Panc1 (cell line): ENCODE results near the gene ARHGEF17. TPM values are rescaled to one million over a fixed set of nuclear protein-coding genes. Genes with fewer than 3 reads are reported as not detected.

Source experiments
- ATAC-seq: fragments of 200-7000 bp; cut with Tn5 transposase; 2 replicates; pipeline ENCODE4 v1.9.1; 2020; ENCODE audit warnings: mild to moderate bottlenecking, moderate library complexity
- BruUV-seq: library from RNA; stranded (reverse); fragments of 400-500 nt; replicated peaks from 2 replicates; lab custom pipeline; 2021; lab: Mats Ljungman, UMichigan
- CTCF ChIA-PET: fragments of 300-600 bp; sonication (Branson Sonifier 250); formaldehyde crosslinking; loops from one replicate; lab custom pipeline; 2022; ENCODE audit warnings: antibody characterized with exemption; lab: Charles Lee
- POLR2A ChIA-PET: fragments of 300-600 bp; sonication (Branson Sonifier 250); formaldehyde crosslinking; loops from one replicate; lab custom pipeline; 2022; ENCODE audit warnings: antibody characterized with exemption; lab: Charles Lee
- DNase-seq: peaks from one replicate; pipeline ENCODE4 v3.0.0-alpha.2; 2010; ENCODE audit warnings: low read depth, low spot score
- H3K27ac ChIP-seq: 2 replicates; pipeline ENCODE4 v1.5.1; 2011; ENCODE audit warnings: mild to moderate bottlenecking, low read length, inconsistent platforms
- H3K27me3 ChIP-seq: fragments of 200-500 bp; sonication (Bioruptor generic); 2 replicates; pipeline ENCODE4 v1.6.0; 2014; ENCODE audit warnings: low read length, inconsistent platforms; ENCODE audit not compliant: control insufficient read depth, insufficient read depth
- H3K36me3 ChIP-seq: fragments of 200-500 bp; sonication (Bioruptor generic); 2 replicates; pipeline ENCODE4 v1.5.1; 2014; ENCODE audit warnings: inconsistent platforms, mild to moderate bottlenecking, low read length, moderate library complexity; ENCODE audit not compliant: control insufficient read depth, insufficient read depth
- H3K4me1 ChIP-seq: 2 replicates; pipeline ENCODE4 v1.5.1; 2011; ENCODE audit warnings: inconsistent platforms, mild to moderate bottlenecking, low read length, moderate library complexity; ENCODE audit not compliant: control insufficient read depth, insufficient read depth
- H3K4me3 ChIP-seq, 2 experiments: 2 replicates each; pipeline ENCODE4 v1.5.1; 2011 to 2012; ENCODE audit warnings: low read depth in 2 of 2, low read length in 2 of 2, mild to moderate bottlenecking in 2 of 2, inconsistent platforms in 1 of 2, moderate library complexity in 1 of 2
- H3K9me3 ChIP-seq: fragments of 200-500 bp; sonication (Bioruptor generic); 2 replicates; pipeline ENCODE4 v1.5.1; 2014; ENCODE audit warnings: low read depth, mild to moderate bottlenecking, inconsistent platforms, low read length, moderate library complexity; ENCODE audit not compliant: control insufficient read depth, insufficient read depth
- POLR2AphosphoS5 ChIP-seq: IDR thresholded peaks from 2 replicates; pipeline ENCODE4 v1.6.1; 2012; ENCODE audit warnings: mild to moderate bottlenecking, low read depth, low read length, moderate library complexity
- SIN3A ChIP-seq: IDR thresholded peaks from 2 replicates; pipeline ENCODE4 v1.6.1; 2012; ENCODE audit warnings: low read depth, mild to moderate bottlenecking, low read length, moderate library complexity, borderline replicate concordance; ENCODE audit not compliant: insufficient read depth
- TCF7L2 ChIP-seq: IDR thresholded peaks from 2 replicates; pipeline ENCODE4 v1.6.1; 2011; ENCODE audit warnings: mild to moderate bottlenecking, low read depth, low read length, inconsistent platforms
- in situ Hi-C: cut with HindIII; loops from 2 replicates; pipeline ENCODE4 v1.10.0; 2016; ENCODE audit warnings: low sequenced_read_pairs, low pct_unique_long_range_greater_than_20kb
- intact Hi-C: fragments of 100-400 bp; cut with micrococcal nuclease; formaldehyde crosslinking; loops from one replicate; pipeline ENCODE4 v1.10.0; 2022; ENCODE audit not compliant: unreplicated experiment
- total RNA-seq: library from RNA; stranded (reverse); gene quantifications from one replicate; pipeline ENCODE4 v1.2.1, GENCODE V29; 2021; ENCODE audit not compliant: unreplicated experiment
- TF ChIP-seq, protein P1 (sequence below), 2 experiments: IDR thresholded peaks; 2 replicates each; pipeline ENCODE4 v1.6.1; 2011 to 2012; ENCODE audit warnings: low read depth in 2 of 2, control low read depth in 1 of 2, low read length in 1 of 2, mild to moderate bottlenecking in 1 of 2, moderate library complexity in 1 of 2; ENCODE audit not compliant: insufficient read depth in 1 of 2
- TF ChIP-seq, protein P2 (sequence below): fragments of 450-650 bp; IDR thresholded peaks from 2 replicates; pipeline ENCODE4 v1.5.1; 2017; ENCODE audit warnings: mild to moderate bottlenecking

ARHGEF17 gene
- total RNA-seq, 1 experiment from 2014 or later = 43.2 TPM

DNA sequence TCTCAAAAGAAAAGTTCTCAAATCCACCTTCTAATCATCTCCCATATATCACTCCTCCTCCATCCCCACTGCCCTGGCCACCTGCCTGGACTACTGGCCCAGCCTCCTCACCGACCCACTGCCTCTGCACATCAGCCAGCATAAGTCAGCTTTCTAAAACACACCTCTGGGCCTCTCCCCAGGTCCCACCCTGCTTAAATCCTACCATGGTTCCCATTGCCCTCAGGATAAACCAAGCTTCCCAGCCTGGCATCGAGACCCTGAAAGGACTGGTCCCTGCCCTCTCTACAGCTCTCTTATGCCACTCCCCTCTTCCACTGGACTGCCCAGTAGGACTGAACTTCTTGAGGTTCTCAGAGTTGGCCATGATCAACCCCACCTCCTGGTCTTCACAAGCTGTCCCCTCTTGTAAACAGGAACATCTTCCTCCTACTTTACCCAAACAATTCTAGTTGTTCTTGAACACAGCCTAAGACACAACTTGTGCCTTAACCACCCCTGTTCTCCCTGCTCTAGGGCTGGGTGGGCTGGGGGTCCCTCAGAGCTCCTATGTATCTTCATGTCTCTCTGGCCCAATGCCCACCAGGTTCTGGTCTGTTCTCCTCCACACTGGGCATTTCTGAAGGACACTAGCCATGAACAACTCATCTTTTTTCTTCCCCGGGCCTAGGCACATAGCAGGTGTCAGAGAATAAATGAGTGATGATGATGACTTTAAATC lies 48.5 kb upstream of the ARHGEF17 start:
- in situ Hi-C loops = no loop called here
- Histone ChIP-seq H3K4me3 (no peak overlapping the region), H3K36me3 (no peaks in the 10 kb centered on the region), H3K27me3 (no peaks in the 10 kb centered on the region), H3K4me1 (peaks cover 19% of the 10 kb centered on the region), H3K9me3 (no peaks in the 10 kb centered on the region), H3K27ac (no peak overlapping the region)
- CTCF ChIA-PET = interaction anchor here (0.6 kb wide), 1 partner anchor 359 kb away, joined by 3 read pairs; no protein-coding TSS in a partner anchor
- intact Hi-C loops = no loop called here
- POLR2A ChIA-PET = interaction anchor here (0.6 kb wide), 1 partner anchor 388 kb away, joined by 4 read pairs; no protein-coding TSS in a partner anchor
- BruUV-seq = no TSS peak
- ATAC-seq (no peak), DNase-seq (no peak)
- TF ChIP-seq SIN3A (no peak), TCF7L2 (no peak), POLR2AphosphoS5 (no peak)
- TF ChIP-seq, protein P1, sequence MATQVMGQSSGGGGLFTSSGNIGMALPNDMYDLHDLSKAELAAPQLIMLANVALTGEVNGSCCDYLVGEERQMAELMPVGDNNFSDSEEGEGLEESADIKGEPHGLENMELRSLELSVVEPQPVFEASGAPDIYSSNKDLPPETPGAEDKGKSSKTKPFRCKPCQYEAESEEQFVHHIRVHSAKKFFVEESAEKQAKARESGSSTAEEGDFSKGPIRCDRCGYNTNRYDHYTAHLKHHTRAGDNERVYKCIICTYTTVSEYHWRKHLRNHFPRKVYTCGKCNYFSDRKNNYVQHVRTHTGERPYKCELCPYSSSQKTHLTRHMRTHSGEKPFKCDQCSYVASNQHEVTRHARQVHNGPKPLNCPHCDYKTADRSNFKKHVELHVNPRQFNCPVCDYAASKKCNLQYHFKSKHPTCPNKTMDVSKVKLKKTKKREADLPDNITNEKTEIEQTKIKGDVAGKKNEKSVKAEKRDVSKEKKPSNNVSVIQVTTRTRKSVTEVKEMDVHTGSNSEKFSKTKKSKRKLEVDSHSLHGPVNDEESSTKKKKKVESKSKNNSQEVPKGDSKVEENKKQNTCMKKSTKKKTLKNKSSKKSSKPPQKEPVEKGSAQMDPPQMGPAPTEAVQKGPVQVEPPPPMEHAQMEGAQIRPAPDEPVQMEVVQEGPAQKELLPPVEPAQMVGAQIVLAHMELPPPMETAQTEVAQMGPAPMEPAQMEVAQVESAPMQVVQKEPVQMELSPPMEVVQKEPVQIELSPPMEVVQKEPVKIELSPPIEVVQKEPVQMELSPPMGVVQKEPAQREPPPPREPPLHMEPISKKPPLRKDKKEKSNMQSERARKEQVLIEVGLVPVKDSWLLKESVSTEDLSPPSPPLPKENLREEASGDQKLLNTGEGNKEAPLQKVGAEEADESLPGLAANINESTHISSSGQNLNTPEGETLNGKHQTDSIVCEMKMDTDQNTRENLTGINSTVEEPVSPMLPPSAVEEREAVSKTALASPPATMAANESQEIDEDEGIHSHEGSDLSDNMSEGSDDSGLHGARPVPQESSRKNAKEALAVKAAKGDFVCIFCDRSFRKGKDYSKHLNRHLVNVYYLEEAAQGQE (IDR thresholded peaks at IDR 0.05; ENCODE audit: insufficient read depth in 1 of 2, low read depth in 2 of 2, low read length in 1 of 2) = no peak
- TF ChIP-seq, protein P2, sequence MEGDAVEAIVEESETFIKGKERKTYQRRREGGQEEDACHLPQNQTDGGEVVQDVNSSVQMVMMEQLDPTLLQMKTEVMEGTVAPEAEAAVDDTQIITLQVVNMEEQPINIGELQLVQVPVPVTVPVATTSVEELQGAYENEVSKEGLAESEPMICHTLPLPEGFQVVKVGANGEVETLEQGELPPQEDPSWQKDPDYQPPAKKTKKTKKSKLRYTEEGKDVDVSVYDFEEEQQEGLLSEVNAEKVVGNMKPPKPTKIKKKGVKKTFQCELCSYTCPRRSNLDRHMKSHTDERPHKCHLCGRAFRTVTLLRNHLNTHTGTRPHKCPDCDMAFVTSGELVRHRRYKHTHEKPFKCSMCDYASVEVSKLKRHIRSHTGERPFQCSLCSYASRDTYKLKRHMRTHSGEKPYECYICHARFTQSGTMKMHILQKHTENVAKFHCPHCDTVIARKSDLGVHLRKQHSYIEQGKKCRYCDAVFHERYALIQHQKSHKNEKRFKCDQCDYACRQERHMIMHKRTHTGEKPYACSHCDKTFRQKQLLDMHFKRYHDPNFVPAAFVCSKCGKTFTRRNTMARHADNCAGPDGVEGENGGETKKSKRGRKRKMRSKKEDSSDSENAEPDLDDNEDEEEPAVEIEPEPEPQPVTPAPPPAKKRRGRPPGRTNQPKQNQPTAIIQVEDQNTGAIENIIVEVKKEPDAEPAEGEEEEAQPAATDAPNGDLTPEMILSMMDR = no peak

DNA sequence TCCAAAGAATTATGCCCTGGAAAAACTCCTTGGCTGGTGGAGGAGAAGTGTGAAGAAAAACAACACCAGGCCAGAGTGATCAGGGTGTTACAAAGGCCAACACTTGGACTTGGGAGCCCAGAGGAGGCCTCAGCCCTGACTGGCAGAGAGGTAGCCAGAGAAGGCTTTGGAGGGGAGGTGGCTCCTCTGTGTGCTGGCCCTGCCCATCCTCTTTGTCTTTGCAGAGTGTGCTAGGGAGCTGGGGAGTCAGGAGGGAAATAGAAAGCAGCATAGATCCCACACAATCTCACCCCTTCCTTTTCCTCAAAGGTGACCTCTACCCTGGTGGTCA lies 48.0 kb upstream of the ARHGEF17 start:
- POLR2A ChIA-PET = no interaction called here
- TF ChIP-seq, protein P1 (IDR thresholded peaks at IDR 0.05; ENCODE audit: insufficient read depth in 1 of 2, low read depth in 2 of 2, low read length in 1 of 2) = no peak
- TF ChIP-seq TCF7L2 (no peak), SIN3A (no peak), POLR2AphosphoS5 (no peak)
- TF ChIP-seq, protein P2 = no peak
- no TSS peak for BruUV-seq
- CTCF ChIA-PET = interaction anchor here (0.6 kb wide), 1 partner anchor 359 kb away, joined by 3 read pairs; no protein-coding TSS in a partner anchor
- Histone ChIP-seq H3K36me3 (no peaks in the 10 kb centered on the region), H3K9me3 (no peaks in the 10 kb centered on the region), H3K4me1 (peaks cover 19% of the 10 kb centered on the region), H3K4me3 (no peak overlapping the region), H3K27me3 (no peaks in the 10 kb centered on the region), H3K27ac (no peak overlapping the region)
- DNase-seq (no peak), ATAC-seq (no peak)
- intact Hi-C loops (no loop called here), in situ Hi-C loops (no loop called here)
